GM12892 (cell line): ENCODE data around the gene ATL3.

Experiments
- POLR2A ChIP-seq: IDR thresholded peaks from 2 replicates; pipeline ENCODE4 v1.6.1; 2011; ENCODE audit warnings: low read depth, low read length, control low read depth
- POLR2AphosphoS5 ChIP-seq: IDR thresholded peaks from 2 replicates; pipeline ENCODE4 v1.6.1; 2011; ENCODE audit warnings: low read depth, low read length, control low read depth

- TF ChIP-seq POLR2A (no peak), POLR2AphosphoS5 (no peak)
Measured at GRCh38 chr11:63710476-63711217, 39.5 kb upstream of the ATL3 start.
